ENCODE data around the gene BIRC2.
A peak's percentile ranks its signal among the peaks of the same experiment; 100 is the strongest.

The BIRC2 gene

DNA sequence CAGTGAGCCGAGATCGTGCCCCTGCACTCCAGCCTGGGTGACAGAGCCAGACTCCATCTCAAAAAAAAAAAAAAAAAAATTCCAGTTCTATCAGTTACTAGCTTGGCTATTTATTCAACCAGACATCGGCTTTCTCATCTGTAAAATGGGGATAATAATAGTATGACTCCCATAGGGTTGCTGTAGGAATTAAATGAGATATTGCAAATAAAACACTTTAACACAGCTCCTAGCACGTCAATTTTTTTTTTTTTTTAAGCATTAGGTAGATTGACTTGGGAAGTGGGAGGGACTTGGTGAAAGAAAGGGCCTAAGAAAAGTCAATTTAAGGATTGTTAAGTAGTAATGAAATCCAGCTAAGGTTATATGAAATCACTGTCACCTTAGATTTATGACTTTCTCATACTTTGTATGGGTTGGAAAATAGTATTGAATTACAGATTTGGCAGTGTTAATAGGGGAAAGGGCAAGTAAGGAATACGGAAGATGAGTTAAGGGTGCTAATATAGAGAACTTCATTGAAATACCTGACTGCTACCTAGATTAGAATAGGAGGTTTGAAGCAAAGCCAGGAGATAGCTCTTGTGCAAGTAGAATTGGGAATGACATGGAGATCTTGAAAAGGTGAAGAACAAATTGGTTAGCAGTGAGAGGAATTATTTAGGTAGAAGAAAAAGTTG lies 28.8 kb downstream of the BIRC2 start:
- DNase-seq (ENCODE audit: low spot score), result no peak

DNA sequence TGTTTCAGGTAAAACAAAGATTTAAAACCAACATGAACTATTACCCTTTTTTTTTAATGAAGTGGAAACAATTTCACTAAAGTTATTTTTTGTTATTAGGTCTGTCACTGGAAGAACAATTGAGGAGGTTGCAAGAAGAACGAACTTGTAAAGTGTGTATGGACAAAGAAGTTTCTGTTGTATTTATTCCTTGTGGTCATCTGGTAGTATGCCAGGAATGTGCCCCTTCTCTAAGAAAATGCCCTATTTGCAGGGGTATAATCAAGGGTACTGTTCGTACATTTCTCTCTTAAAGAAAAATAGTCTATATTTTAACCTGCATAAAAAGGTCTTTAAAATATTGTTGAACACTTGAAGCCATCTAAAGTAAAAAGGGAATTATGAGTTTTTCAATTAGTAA lies 30.9 kb downstream of the BIRC2 start:
- DNase-seq (ENCODE audit: low spot score), result no peak

DNA sequence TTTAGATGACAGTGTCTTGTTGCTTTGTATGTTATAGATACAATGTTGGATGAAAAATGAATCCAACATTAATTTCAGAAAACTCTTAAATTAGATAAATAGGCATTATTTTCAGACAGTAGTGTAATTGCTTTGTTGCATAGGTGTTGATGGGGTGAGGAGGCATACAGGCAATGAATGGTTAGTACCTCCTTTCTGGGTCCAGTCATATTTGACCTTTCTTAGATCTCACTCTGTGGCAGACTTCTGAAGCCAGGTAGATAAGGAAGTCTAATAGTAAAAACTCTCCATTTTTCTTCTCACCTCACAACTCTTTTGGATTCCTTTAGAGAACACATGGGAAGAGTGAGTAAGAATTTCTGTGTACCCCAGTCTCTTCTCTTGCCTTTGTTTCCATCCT lies 31.8 kb downstream of the BIRC2 start:
- no peak for DNase-seq (ENCODE audit: low spot score)

DNA sequence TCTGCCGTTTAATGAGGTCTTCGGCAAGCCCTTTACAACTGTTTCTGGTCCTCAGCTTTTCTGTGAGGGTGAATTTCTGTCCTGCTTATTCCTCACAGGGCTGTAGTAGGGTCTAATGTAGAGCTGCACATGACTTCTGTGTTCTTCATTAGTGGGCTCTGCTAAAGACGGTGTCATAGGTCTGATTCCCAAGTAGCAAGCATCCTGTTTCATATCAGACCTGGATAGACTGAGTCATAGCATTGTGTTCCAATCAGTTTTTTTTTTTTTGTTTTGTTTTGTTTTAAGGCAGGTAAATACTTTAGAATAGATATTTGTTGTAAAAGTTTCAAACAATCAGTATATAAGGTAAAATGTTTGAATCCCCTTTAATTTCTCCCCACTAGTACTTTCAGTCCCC lies 35.4 kb downstream of the BIRC2 start:
- no peak for DNase-seq (ENCODE audit: low spot score)

DNA sequence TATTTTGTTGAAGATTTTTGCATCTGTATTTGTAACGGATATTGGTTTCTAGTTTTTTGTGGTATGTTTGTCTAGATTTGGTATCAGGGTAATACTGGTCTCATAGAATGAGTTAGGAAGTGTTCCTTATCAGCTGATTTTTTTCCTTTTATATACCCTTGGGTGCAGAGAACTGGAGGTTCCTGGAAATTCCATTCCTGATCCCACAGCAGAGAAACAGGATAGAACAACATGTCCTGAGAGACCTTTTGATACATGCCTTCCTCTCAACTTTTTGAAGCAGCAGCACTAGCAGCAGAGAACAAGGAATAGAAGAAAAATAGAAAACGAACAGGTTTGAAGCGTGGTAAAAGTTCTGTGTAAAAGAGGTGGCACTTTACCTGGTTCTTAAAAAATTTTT lies 36.8 kb downstream of the BIRC2 start:
- DNase-seq (ENCODE audit: low spot score), result no peak

DNA sequence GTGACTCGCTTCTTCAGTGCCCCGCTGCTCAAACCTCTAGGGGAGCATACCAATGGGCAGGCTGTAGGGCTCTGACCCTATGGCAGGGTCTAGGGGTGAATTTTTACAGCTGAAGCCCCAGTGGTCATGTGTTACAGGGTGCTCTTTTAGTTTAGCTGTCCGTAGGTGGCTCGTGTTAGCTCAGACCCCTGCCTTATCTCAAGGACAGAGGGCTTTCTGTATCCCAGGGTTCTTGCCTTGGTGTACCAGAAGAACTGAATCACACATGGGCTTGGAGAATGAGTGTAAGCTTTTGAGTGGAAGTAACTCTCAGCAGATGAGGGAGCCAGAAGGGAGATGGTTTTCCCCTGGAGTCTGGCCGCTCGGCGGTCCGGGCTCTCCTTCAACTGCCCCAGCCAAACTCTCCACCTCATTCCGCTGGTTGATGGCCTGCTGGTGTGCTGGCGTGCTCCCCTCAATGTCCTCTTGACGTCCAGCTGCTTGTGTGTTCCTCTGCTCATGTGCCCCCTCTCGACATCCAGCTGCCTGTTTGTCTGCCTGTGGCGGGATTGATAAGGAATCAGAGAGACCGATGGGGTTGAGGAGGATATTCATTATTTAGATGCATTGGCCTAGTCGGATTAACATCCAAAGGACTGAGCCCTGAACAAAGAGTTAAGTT lies 37.5 kb downstream of the BIRC2 start:
- no peak for DNase-seq (ENCODE audit: low spot score)

DNA sequence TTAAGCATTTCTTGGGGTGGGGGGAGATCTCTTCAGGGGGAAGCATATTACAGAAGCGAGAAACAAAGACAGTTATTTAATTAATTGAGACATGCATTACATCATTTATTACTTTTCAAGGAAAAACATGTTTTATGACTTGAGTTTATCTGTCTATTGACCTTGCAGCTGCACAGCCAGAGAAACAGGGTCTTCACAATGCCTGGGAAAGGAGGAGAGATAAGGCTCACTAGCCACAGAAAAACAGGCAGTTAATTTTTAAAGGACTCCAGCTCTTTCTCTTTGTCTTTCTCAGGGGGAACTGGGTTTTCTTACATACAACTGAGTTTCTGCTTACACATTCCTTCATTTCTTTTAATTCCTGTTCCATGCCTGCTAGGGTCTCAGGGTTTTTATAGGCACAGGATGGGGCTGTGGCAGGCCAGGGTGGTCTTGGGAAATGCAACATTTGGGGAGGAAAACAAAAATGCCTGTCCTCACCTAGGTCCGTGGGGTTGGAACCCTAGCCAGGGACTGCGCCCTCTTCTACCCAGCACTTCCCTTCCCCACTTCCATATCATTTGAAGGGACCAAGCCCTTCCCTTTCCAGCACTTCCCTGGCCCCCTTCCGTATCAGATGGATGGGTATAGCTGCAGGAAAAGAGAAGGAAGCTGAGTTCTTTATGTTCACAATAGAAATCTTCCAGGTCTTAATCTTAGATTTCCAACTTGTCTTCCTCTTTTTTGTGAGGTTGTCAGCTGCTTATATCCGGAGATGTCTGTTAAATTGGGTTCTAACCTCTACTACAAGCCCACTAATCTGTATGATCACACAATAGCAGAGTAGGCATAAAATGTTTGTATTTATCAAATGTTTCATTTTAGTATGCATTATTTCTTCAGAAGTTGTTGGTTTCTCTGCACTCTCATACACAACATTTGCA lies 38.3 kb downstream of the BIRC2 start:
- DNase-seq (ENCODE audit: low spot score), result no peak

DNA sequence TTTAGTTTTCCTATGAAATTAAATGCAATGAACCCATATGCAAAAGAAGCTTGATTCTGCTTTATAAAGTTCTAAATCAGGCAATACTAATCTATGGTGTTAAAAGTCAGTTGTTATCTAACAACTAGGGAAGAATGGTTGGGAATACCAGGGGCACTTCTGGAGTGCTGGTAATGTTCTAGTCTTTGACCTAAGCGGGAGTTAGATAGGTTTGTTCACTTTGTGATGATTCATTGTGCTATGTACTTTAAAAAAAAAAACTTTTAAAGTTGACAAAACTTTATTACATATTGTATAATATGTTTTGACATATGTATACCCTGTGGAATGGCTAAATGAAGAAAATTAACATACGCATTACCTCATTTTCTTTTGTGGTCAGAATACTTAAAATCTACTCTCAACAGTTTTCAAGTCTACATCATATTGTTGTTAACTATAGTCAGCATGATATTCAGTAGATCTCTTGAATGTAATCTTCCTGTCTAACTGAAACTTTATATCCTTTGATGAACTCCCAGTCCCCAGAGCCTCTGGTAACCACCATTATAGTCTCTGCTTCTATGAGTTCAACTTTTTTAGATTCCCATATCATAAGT lies 39.2 kb downstream of the BIRC2 start:
- no peak for DNase-seq (ENCODE audit: low spot score)

DNA sequence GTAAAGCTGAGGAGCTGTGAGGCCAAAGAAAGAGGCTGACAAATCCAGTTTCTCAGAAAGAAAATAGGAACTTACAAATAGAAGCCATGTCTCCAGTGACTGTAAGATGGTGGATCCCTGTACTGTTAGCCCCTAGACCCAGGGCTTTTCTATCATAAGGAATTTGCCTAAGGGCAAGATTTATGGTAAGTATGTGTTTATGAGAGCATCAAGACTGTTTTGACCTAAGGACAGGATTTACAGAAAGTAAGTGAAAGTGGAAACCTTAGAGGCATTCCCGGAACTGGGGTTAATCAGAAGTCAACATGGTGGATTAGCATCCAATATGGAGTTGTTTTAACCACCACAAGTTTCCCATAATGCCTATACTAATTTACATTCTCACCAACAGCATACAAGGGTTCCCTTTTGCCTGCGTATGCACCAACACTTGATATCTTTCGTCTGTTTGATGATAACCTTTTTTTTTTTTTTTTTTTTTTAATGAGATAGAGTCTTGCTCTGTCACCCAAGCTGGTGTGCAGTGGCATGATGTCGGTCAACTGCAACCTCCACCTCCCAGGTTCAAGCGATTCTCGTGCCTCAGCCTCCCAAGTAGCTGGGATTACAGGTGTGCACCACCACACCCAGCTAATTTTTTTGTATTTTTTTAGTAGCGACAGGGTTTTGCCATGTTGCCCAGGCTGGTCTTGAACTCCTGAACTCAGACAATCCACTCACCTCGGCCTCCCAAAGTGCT lies 40.2 kb downstream of the BIRC2 start:
- no peak for DNase-seq (ENCODE audit: low spot score)

DNA sequence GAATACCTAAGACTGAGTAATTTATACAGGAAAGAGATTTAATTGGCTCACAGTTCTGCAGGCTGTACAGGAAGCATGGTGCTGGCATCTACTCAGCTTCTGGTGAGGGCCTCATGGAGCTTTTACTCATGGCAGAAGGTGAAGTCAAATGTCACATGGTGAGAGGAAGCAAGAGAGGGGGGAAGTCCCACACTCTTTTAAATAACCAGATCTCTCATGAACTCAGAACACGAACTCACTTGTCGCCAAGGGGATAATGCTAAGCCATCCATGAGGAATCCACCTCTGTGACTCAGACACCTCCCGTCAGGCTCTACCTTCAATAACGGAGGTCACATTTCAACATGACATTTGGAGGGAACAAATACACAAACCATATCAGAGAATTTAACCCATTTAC lies 42.2 kb downstream of the BIRC2 start:
- DNase-seq (ENCODE audit: low spot score), result no peak

DNA sequence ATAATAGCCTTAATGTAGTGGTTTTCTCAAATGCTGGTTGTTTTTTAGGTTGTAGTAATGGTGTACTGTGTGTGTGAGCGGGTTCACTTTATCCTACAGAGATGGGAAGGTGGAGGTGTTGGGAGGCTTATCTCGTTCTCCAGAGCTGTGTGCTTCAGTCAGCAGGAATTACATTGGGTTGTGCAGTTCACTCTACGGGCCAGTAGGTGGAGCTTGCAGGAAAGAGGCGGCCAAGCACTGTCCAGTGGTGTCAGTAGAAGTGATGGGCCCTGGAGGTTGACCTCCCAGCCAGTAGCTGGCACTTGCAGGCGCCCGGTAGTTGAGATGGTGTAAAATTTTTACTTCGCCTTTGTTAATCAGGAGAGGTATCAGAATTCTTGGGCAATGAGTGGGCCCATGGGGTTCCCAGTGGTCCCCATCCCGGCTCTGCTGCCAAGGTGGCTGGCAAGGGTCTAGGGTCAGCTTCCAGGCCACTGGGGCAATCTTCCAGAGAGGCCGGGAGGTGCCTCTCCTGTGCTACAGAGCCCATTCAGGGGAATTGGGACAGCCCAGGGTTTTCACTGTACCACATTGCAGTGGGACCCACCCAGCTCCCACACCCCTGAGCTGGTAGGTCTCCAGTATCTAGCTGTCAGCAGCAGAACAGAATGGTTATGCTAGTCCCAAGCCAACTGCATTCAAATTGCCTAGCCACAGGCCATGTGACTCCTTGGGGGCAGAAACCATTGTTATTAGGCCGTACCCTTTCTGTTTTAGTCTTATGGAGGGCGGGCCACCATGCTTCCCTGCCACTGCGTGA lies 43.9 kb downstream of the BIRC2 start:
- DNase-seq (ENCODE audit: low spot score), result peak; percentile 85

DNA sequence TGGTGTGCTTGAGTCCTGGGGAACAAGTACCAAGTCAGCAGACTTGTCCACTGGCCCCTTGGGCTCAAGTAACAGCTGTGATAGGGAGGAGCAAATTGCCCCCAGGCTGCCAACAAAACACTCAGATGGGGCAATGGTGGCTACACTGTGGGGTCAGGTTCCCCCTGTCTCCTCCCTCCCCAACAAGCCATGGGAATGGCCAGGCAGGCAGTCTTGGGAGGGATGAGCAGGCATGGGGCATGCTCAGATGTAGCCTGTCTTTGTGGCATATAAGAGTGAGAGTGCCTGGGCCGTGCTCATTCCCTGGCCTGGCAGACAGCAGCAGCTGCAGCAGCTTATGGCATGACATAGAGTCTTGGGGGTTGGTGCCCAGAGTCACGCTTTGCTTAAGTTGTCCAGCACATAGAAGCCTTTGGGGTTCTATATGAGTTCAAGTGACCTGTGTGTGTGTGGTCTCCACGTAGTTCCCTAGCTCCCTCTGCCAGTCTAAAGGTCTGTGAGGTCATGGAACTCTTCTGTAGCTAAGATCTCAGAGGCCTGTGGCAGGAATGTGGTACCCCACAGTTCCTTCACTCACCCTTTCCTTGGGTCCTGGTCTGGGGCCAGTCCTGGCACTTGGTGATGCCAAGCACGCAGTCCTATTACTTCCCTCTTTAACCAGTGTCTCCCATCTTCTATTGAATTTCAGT lies 44.7 kb downstream of the BIRC2 start:
- DNase-seq (ENCODE audit: low spot score), result no peak

DNA sequence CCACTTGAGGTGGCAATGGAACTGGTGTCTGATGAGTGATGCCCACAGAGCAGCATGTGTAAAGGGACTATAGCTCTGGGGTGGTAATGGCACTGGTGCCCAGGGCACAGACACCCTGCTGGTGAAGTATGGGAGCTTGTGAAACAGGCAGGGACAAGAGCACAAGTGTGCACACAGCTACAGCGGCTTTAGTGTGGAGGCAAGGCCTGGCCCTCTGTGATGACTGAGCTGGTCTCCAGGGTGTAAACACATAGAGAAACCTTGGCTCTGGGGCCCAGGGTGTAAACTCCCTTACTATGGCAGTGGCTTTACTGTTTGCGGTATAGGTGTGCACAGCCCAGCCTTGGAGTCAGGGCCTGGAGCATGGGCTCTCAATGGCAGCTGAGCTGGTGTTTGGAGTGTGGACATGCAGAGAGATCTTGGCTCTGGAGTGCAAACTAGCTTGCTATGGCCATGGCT lies 46.3 kb downstream of the BIRC2 start:
- no peak for DNase-seq (ENCODE audit: low spot score)

DNA sequence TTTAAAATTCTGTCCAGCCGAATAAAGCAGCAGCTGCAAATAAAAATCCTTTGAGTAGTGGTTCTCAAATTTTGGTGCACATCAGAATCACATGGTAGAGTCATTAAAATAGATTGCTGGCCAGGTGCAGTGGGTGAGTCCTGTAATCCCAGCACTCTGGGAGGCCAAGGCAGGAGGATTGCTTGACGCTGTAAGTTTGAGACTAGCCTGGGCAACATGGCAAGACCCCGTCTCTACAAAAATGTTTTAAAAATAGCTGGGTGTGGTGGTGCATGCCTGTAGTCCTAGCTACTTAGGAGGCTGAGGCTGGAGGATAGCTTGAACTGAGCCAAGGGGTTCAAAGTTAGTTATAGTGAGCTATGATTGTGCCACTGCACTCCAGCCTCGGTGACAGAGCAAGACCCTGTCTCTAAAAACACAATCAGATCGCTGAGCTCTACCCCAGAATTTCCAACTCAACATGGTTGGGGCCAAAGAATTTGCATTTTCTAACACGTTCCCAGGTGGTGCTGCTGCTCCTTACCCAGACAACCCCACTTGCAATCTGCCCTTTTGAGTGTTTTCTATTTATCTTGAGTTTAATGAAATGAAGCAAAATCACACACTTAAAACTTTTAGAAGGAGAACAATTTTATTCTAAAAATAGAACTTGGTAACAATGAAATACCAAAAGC lies 48.8 kb downstream of the BIRC2 start:
- no peak for DNase-seq (ENCODE audit: low spot score)

DNA sequence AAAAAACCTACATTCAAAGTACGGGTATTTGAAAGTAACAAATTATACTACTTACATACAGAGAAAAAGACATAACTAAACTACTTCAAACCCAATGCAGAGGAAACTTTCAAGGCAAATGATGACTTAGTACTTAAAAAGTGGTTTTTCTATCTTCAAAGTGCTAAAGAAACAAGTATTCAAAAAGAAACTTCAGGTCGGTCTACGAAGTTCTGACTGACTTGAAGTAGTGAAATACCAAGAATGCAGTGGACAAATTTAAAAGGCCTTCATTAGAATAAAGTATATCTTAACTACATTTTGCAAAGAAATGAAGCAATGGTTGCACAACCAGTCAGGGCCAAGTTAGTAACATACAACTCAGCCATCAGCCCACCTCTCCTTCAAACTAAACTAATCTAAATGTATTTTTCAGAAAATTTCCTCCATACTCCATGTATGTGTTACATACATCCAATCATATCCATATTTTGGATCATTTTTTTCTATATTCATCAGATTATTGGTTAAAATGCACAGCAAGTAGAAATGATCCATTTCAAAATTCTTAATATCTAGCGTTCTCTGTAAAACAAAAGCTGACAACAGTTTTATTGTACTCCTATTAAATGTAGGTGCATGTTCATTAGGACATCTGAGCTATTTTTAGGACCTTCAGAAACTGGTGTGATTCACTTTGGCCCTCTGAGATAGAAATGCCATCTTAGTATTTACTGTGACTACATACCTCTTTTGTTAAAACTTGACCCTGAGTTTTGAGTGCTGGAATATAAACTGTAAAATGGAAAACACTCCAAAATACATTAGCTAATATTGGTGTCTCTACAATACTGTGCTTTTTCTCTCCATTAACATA lies 49.9 kb downstream of the BIRC2 start:
- no peak for DNase-seq (ENCODE audit: low spot score)

DNA sequence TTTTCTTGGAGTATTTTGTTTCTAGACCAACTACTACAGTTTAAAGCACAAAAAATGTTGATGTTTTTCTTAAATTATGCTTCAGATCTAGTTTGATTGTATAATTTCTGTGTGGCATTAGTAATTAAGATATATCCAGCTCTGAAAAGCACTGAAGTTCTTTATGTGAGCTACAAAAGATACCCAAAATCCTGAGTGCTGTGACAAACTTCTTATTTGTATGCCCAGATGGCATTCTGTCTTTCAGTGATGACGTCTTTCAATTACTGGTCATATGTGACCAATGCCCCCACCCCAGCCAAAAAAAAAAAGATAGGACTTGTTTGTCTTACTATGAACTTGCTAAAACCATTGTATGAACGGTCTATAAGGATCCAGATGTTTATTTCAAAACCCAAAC lies 51.3 kb downstream of the BIRC2 start:
- no peak for DNase-seq (ENCODE audit: low spot score)

DNA sequence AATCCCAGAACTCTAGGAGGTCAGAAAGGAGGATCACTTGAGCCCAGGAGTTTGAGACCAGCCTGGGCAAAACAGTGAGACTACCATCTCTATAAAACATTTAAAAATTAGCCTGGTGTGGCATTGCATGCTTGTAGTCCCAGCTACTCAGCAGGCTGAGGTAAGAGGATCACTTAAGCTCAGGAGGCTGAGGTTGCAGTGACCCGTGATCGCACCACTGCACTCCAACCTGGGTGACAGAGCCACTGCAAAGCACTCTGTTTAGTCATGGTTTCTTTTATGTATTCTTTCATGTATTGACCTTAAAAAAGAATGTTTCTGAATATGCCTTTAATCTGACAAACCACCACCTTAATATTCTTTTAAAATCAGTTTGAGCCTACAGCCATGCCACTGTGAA lies 52.2 kb downstream of the BIRC2 start:
- no peak for DNase-seq (ENCODE audit: low spot score)

DNA sequence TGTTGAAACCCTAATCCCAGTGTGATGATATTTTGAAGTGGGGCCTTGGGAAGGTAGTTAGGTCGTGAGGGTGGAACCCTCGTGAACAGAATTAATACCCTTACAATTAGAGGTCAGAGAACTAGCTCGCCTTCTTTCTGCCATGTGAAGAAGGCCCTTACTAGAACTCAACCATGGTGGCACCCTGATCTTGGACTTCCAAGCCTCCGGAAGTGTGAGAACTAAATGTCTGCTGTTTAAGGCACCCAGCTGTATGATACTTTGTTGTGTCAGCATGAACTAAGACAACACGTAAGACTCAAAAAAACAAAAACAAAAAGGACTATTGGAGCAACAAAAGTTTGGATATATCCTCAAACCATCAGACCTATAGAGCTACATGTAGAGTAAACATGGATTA lies 53.6 kb downstream of the BIRC2 start:
- DNase-seq (ENCODE audit: low spot score), result no peak

DNA sequence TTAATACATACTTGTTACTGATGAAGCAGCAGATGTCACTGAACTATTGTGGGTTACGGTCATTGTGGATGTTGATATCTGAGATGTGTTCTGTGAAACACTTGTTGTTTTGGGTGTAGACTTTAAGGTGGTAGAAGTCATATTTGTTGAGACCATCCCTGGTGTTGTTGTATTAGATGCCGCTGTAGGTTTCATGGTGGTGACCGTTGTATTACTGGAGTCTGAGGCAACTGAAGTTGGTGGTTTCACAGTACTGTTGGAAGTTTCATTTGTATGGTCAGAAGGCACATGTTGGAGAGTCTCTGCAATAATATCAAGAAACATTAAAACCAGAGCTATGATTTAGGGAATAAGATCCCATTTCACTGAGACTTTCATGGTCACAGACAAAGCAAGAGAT lies 54.9 kb downstream of the BIRC2 start:
- no peak for DNase-seq (ENCODE audit: low spot score)
